Natural killer cell (primary cell): ENCODE measurements around the gene SEC31A. TPM values are rescaled to one million over a fixed set of nuclear protein-coding genes. Genes with fewer than 3 reads are reported as not detected.

Source experiments
- ATAC-seq, 3 donors: fragments of 150-1000 bp in 2 of 3; fragments of 200-7000 bp in 1 of 3; cut with Tn5 transposase; 1 replicate in 1 of 3; 2 replicates in 2 of 3; pipeline ENCODE4 v1.10.0; 2021; ENCODE audit warnings: mild to moderate bottlenecking in 2 of 3, moderate library complexity in 2 of 3
- DNase-seq, 2 donors: peaks; one replicate each; pipeline versions ENCODE4 v3.0.0 to v3.0.0-alpha.2; 2013 to 2021; ENCODE audit warnings: mixed read lengths in 1 of 2
- H3K27ac ChIP-seq: one replicate; pipeline ENCODE4 v1.5.1; 2013; ENCODE audit warnings: mild to moderate bottlenecking, low read length
- H3K27me3 ChIP-seq: one replicate; pipeline ENCODE4 v1.6.1; 2013; ENCODE audit warnings: low read length; ENCODE audit not compliant: control insufficient read depth, insufficient read depth
- H3K36me3 ChIP-seq: one replicate; pipeline ENCODE4 v1.6.1; 2013; ENCODE audit warnings: low read length; ENCODE audit not compliant: control insufficient read depth, insufficient read depth
- H3K4me1 ChIP-seq: one replicate; pipeline ENCODE4 v1.6.1; 2013; ENCODE audit warnings: low read length; ENCODE audit not compliant: control insufficient read depth, insufficient read depth
- H3K4me3 ChIP-seq: one replicate; pipeline ENCODE4 v1.5.1; 2013; ENCODE audit warnings: low read length
- H3K9me3 ChIP-seq: one replicate; pipeline ENCODE4 v1.6.1; 2013; ENCODE audit warnings: low read length; ENCODE audit not compliant: control insufficient read depth, insufficient read depth
- H3K27ac Mint-ChIP-seq, 2 donors: one replicate each; pipeline ENCODE4 v1.8.0; 2022; ENCODE audit warnings: mild to moderate bottlenecking in 2 of 2, mixed read lengths in 2 of 2, moderate library complexity in 1 of 2
- H3K27me3 Mint-ChIP-seq, 2 donors: one replicate each; pipeline ENCODE4 v1.8.0; 2022; ENCODE audit warnings: low read depth in 2 of 2, mixed read lengths in 2 of 2
- H3K36me3 Mint-ChIP-seq: one replicate; pipeline ENCODE4 v1.8.0; 2022; ENCODE audit warnings: mixed read lengths
- H3K4me1 Mint-ChIP-seq, 2 donors: one replicate each; pipeline ENCODE4 v1.8.0; 2022; ENCODE audit warnings: mixed read lengths in 2 of 2
- H3K4me3 Mint-ChIP-seq: one replicate; pipeline ENCODE4 v1.8.0; 2022; ENCODE audit warnings: mild to moderate bottlenecking, moderate library complexity, mixed read lengths
- H3K9me3 Mint-ChIP-seq, 2 donors: one replicate each; pipeline ENCODE4 v1.8.0; 2022; ENCODE audit warnings: mixed read lengths in 2 of 2
- WGBS: methylation state at CpG from one replicate; pipeline ENCODE4 v1.1.7; 2013; ENCODE audit warnings: missing lambda C conversion rate; ENCODE audit not compliant: insufficient coverage; 5-methylcytosine and 5-hydroxymethylcytosine counted together
- intact Hi-C: fragments of 100-400 bp; cut with micrococcal nuclease; formaldehyde crosslinking; loops from one replicate; pipeline ENCODE4 v1.14.2; 2022
- total RNA-seq, 4 donors: library from RNA; stranded (reverse); fragments of 120-200 nt in 1 of 4; gene quantifications; one replicate each; pipeline versions ENCODE4 v1.2.3 to v1.2.4, GENCODE V29; 2013 to 2022
- TF ChIP-seq, protein P1 (sequence below): fragments of 200-600 bp; IDR thresholded peaks from one replicate; pipeline ENCODE4 v1.8.0; 2022; ENCODE audit warnings: antibody characterized with exemption

SEC31A gene
- total RNA-seq, 3 donors from 2014 or later (not counting 1 experiment from before 2014, with no cell fraction given), result 176 to 183 (median 177) TPM

DNA sequence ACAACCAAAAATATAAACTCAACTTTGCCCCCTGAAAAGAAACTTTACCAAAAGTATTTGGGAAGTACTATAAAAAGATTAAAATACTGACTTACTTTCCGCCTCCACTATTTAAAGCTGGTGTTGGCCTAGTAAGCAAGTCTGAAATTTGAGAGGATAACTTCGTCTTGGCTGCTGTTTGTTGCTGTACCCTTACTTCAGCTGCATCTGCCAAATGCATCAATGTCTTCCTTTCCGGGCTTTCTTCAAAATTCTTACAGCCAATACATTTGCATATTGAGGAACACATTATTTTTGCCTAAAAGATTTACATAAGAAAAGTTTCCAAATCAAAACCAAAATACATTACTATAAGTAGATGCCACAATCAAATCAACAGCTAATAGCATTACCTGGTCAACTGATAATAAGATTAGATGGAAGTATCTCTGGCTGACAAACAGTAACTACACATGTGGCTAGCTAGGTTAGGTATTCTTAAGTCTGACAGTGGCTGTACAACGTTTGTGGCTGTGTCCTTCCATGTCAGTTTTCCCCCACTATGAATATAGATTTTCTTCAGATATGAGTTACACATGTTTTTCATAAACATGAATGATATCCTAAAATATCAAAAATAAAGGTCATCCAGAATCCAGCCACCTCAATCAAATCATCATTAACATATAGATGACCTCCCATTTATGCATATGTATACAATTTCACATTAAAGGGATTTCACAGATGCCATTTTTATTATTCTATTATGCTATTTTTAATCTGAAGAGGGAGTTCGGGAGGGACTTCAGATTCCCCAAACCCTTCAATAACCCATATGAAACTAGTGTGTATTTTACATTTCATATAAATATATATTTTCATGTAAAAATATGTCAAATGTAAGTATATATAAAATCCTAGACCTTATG is 40.1 kb upstream of the SEC31A start:
- no peaks in the 10 kb centered on the region for H3K4me1 ChIP-seq
- H3K9me3 ChIP-seq, result no peaks in the 10 kb centered on the region
- Mint-ChIP-seq H3K9me3 (no peaks in the 10 kb centered on the region), H3K4me1 (no peaks in the 10 kb centered on the region), H3K4me3 (no peak overlapping the region), H3K27ac (no peak overlapping the region), H3K27me3 (no peaks in the 10 kb centered on the region), H3K36me3 (peaks cover 6% of the 10 kb centered on the region)
- DNase-seq (no peak), ATAC-seq (no peak)
- H3K4me3 ChIP-seq, result no peak overlapping the region
- H3K36me3 ChIP-seq, result peaks cover 35% of the 10 kb centered on the region
- 95% methylated on average over 4 of the region's 5 CpGs for WGBS
- TF ChIP-seq, protein P1, sequence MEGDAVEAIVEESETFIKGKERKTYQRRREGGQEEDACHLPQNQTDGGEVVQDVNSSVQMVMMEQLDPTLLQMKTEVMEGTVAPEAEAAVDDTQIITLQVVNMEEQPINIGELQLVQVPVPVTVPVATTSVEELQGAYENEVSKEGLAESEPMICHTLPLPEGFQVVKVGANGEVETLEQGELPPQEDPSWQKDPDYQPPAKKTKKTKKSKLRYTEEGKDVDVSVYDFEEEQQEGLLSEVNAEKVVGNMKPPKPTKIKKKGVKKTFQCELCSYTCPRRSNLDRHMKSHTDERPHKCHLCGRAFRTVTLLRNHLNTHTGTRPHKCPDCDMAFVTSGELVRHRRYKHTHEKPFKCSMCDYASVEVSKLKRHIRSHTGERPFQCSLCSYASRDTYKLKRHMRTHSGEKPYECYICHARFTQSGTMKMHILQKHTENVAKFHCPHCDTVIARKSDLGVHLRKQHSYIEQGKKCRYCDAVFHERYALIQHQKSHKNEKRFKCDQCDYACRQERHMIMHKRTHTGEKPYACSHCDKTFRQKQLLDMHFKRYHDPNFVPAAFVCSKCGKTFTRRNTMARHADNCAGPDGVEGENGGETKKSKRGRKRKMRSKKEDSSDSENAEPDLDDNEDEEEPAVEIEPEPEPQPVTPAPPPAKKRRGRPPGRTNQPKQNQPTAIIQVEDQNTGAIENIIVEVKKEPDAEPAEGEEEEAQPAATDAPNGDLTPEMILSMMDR, result no peak
- no peak overlapping the region for H3K27ac ChIP-seq
- intact Hi-C loops, result no loop called here
- no peaks in the 10 kb centered on the region for H3K27me3 ChIP-seq

DNA sequence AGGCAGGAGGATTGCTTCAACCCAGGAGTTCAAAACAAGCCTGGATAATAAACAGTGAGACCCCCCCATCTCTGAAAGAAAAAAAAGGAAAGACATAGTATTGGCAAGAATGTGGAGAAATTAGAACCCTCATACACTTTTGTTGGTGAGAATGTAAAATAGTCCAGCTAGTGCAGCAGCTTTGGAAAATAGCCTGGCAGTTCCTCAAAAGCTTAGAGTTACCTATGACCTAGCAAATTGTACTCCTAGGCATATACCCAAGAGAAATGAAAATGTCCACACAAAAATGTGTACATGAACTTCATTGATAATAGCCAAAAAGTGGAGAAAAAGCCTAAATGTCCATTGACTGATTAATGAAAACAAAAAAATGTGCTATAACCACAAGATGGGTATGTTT is 30.8 kb upstream of the SEC31A start:
- no peak overlapping the region for H3K27ac Mint-ChIP-seq

DNA sequence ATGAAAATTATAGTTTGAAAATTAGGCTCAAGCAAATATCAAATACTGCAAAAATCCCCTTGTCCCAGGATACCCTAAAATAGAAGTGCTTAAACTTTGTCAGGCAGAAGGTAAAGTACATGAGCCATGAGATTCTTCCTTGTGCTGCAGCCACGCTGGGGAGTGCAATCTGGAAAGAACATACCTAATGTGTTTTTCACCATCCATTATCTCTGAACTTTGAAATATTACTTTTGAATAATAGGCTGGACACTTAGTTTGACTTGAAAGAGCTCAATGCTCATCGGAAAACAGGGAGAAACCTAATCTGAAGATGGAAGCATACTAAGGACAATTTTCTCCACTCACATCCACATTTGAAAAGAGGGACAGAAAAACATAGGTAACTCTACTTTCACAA is 28.4 kb upstream of the SEC31A start:
- Histone ChIP-seq H3K4me3 (no peak overlapping the region), H3K4me1 (no peaks in the 10 kb centered on the region), H3K27me3 (no peaks in the 10 kb centered on the region), H3K9me3 (no peaks in the 10 kb centered on the region), H3K27ac (no peak overlapping the region), H3K36me3 (peaks cover 4% of the 10 kb centered on the region)
- intact Hi-C loops, result no loop called here
- H3K36me3 Mint-ChIP-seq, result no peaks in the 10 kb centered on the region
- TF ChIP-seq, protein P1, result no peak
- no peak overlapping the region for H3K4me3 Mint-ChIP-seq
- no peaks in the 10 kb centered on the region for H3K4me1 Mint-ChIP-seq
- H3K27ac Mint-ChIP-seq, result no peak overlapping the region
- WGBS, result 100% methylated on average over 2 of the region's 2 CpGs
- no peaks in the 10 kb centered on the region for H3K27me3 Mint-ChIP-seq
- no peak for DNase-seq
- no peak for ATAC-seq
- no peaks in the 10 kb centered on the region for H3K9me3 Mint-ChIP-seq

More for the DNA sequence above, 30.8 kb upstream of the SEC31A start:
- Histone ChIP-seq H3K27ac (no peak overlapping the region), H3K9me3 (no peaks in the 10 kb centered on the region), H3K4me1 (no peaks in the 10 kb centered on the region), H3K27me3 (no peaks in the 10 kb centered on the region), H3K4me3 (no peak overlapping the region), H3K36me3 (peaks cover 4% of the 10 kb centered on the region)
- Mint-ChIP-seq H3K36me3 (no peaks in the 10 kb centered on the region), H3K9me3 (no peaks in the 10 kb centered on the region), H3K4me1 (no peaks in the 10 kb centered on the region), H3K27me3 (no peaks in the 10 kb centered on the region), H3K4me3 (no peak overlapping the region)
- no peak for ATAC-seq
- no peak for DNase-seq
- intact Hi-C loops, result no loop called here
- TF ChIP-seq, protein P1, result no peak
